ENCODE results near the gene EMP1.

EMP1 gene, protein sequence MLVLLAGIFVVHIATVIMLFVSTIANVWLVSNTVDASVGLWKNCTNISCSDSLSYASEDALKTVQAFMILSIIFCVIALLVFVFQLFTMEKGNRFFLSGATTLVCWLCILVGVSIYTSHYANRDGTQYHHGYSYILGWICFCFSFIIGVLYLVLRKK

DNA sequence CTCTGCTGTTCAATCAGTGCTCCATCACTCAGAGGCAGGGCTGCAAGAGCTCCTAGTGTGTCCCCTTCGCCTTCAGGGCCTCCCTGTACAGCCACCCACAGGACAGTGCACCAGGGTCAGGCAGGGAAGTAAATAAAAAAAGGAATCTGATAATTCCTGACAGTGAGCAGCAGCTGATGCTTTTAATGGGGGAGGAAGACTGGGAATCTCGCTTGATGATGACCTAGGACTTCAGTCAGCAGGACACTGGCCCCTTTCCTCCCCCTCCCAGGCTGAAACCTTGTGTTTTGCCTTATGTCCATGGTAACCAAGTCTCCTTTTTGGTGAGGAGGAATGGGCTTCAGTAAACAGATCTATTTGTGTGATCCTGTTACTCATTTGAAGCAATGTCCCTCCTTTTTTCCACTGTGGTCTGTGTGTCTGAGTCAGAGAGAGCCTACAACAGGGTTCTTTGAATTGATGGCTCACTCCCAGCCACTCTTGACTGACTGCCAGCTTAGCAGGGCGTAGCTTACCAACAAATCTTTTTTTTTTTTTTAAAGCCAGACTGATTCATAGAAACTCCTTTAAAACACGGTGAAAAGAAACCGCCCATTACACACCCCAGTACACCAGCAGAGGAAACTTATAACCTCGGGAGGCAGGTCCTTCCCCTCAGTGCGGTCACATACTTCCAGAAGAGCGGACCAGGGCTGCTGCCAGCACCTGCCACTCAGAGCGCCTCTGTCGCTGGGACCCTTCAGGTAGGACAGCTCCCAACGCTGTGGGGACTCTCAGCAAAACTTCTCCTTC lies at the start of gene EMP1:
EMP1 (plus strand) TSS at position 597 of the 792 bp plus-strand sequence. CDS start 14,785 bp downstream, outside the sequence.
- peak; percentile 79 for DNase-seq (ENCODE audit: low read depth)

DNA sequence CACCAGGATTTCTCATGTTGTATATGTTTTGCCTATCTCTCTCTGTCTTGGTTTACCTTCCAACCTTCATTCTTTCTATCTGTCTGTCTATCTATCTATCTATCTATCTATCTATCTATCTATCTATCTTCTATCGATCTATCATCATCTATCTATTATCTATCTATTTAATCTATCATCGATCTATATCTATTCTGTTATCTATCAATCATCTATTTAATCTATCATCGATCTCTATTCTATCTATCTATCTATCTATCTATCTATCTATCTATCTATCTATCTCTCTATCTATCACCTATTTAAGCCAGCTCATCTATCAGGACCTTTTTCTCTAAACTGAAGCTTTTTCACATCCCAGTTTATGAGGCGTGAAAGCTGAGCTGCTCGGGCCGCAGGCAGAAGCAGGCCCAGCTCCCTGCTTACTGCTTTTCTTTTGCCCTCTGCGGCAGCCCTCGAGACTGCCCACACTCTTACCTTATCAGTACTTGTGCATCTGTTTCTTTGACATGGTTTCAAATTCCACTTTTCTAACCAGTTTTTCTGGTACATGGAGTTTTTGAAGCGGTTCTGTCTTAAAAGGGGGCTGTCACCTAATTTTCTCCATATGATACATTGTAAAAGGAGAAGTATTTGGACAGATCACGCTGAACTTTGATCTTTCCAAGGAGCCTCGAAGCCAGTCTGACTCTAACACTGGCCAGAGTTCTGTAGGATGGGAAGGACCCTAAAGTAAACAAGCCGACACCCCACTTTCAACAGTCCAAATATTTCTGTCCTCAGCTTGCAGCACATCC lies 48.6 kb upstream of the EMP1 start:
- no peak for DNase-seq (ENCODE audit: low read depth)

DNA sequence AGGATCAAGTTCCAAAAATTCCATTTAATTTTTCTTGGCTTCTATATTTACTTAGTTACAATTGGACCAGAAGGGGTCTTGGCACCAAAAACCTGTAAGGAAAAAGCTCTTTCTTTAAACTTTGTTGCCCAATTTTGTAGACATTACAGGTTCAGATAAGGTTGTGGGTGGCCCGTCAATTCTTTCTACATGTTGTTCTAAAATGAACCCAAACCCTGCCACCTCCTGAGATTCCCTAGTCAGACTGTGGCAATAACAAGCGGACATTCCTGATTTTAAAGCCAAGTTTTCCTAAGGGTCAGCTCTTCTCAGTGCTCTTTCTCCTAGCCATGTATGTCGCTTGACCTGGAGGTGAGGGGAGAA lies 48.1 kb upstream of the EMP1 start:
- no peak for DNase-seq (ENCODE audit: low read depth)

DNA sequence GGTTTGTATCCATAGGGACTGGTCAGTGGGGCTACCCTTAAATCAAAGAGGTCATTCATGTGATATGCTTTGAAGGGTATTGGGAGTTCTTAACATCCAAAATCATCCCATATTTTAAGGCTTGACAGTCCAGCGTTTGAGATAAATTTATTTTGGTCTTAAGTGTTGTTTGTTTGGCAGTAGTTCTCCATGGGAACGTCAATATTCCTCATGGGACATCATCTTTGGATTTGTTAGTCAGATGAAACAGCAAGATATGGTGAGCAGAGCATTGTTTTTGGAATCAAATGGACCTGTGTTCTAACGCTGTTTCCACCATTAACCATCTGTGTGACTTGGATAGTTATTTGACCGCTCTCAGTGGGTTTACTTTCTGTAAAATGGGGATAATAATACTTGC lies 47.1 kb upstream of the EMP1 start:
- DNase-seq (ENCODE audit: low read depth), result no peak

DNA sequence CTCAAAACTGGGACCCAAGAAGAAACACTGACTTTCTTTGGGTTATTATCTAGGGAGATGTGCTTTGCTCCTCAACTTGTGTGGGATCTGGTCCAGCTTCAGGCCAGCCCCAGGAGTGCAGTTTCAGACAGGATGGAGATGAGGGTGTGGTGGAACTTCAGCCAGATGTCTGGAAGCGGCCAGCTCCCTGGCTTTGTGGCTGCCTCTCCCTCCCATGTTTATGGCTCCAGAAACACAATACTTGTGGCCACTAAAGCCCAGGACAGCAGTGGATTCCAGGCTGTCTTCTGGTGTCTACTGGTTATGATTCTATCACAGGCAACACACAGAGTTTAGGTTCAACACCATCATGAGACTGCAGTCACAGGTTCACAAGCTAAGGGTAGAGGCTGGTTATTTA lies 44.2 kb upstream of the EMP1 start:
- DNase-seq (ENCODE audit: low read depth), result no peak

DNA sequence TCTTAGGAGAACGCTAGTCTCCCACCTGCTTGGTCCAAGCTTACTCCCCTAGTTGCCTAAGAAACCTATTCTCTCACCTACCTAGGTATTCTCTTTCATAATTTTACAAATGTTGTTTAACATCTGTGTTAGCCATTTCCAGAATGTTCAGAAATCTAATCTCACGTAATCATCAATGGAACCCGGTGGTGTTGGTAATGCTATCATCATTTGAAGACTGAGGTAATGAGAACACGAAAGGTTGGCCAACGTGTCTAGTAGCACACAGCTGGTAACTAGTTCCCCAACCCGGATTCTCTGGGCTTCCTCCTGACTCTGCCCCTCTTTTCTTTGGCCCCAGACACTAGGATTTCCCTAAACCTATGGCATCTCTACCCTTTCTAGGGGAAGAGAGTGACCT lies 43.8 kb upstream of the EMP1 start:
- DNase-seq (ENCODE audit: low read depth), result no peak

DNA sequence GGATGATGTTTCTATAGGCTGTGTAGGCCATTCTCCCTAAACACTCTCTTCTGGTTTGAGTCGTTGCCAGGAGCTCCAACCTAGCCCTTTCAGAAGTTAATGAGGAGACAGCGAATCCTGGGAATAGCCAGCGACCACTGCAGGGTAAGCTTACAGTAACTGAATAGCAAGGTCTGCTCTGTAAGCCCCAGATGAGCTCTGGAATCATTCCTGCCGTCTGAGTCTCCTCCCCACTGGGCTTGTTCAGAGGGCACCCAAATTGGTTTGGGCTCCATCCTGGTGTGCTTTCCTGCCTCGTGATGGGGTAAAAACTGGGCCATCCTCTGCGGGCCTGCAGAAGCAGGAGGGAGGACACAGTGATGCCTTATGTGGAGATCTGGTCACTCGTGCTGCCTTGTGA lies 43.3 kb upstream of the EMP1 start:
- DNase-seq (ENCODE audit: low read depth), result no peak

DNA sequence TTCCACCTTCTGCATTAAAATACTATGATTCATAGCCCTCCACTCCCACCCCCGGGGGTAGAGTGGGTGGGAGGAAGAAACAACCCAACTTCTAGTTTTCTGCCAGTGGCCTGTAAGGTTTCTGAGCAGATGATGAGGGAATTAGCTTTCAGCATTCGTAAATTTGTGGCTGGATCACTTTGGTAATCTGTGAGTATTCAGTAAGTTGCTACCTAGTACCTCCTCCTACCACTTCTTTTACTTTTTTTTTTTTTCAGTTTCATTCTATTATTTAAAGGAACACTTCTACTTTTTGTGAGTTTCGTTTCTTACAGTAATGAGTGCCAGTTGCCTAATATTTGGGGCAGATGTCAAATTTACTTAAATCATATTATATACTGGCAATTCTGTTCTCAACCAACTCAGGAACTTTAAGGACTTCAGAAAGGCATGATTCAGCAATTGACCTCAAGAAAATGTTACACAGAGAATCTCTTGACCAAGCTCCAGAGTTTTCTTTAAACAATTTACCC lies 42.4 kb upstream of the EMP1 start:
- DNase-seq (ENCODE audit: low read depth), result no peak

DNA sequence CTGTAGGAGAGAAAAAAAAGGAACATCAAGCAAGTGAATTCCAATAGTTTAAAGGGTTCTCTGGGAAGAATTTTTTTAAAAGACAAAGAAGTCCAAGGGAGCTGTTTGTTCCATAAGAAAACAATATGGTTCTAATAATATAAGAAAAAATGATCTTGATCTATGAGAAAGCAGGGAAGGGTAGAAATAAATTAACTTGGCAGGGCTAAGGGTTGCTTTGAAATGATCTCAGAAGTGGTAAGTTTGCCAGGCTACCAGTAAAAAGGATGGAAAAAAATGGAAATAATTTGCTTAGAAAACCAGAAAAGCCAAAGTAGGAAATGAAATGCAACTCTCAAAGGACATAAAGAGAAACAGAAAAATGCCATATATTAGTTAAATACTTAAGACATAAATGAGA lies 41.7 kb upstream of the EMP1 start:
- DNase-seq (ENCODE audit: low read depth), result no peak

DNA sequence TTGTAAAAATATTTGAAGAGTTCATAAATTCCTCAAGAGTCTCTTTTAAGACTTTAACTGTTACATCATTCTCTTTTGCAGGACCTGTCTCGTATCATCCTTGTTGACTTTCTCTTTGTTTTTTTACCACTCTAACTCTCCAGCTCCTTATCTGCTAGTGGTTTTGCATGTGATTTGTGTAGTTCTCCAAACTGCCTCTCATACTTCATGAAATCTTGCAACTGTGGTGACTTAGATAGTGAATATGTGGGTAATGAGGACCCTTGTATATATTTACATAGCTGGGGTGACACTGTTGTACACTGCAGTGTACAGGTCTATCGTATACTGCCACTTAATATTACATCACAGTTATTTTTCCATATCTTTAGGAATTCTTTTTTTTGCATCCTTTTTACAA lies 40.2 kb upstream of the EMP1 start:
- DNase-seq (ENCODE audit: low read depth), result no peak

DNA sequence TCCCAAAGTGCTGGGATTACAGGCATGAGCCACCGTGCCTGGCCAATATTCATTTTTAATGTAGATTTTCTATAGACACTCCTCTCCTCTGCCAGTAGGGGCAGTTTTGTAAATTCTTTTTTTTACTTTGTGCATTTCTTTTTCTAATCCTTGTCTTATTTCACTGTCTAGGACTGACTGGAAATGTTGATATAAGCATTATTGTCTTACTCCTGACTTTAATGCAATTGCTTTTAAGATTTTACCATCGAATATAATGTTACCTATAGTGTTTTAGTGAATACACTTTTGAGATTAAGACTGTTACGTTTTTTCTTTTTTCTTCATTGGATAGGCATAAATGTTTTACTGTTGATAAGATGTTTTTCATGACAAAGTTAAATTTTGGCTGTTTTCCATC lies 35.4 kb upstream of the EMP1 start:
- DNase-seq (ENCODE audit: low read depth), result no peak

DNA sequence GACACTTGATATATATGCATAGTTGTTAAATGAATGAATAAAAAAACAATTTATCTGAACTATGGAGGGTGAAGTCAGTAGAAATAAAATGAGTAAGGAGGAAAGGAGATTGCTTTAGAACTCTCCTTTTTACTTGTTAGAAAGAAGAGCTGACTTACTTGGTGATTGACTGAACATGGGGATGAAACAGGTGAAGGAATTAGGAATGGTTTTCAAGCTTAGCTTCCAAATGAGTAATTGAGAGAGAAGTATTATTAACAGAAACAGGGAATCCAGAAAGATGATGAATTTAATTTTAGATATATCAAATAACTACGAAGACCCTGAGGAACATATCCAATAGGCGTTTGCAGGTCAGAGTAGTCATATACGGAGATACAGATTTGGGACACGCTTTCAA lies 33.6 kb upstream of the EMP1 start:
- no peak for DNase-seq (ENCODE audit: low read depth)

DNA sequence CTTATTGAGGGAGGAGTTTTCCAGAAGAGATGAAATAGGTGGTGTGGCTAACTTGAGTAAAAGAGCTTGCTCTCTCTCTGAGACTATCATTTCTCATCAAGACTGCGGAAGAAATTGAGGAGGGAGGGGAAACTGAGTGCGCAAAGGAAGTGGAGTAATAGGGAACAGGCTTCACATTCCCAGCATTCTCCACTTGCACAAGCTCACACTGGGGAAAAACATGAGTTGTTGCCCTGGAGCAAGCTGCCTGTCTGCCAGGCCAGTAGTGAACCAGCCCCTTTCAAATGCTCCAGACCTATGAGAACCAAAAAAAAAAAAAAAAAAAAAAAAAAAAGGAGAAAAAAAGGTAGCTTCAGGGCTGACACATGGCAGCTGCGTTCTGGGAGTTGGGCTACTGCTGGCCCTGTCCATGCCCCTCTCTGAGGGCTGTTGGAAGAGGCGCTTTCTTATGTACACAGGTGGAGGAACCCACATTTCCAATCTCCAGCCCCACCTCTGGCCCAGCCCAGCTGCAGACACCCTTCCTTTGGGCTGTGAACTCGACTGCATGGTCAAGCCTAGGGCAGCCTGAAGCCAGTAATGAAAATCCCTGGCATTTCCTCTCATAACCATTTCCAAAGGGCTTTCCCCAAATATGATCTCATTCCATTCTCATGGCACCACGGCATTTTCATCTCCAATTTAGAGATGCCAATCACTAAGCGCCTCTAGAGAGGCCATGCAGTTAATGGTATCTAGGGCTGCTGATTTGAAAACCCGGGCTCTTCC lies 32.5 kb upstream of the EMP1 start:
- no peak for DNase-seq (ENCODE audit: low read depth)

DNA sequence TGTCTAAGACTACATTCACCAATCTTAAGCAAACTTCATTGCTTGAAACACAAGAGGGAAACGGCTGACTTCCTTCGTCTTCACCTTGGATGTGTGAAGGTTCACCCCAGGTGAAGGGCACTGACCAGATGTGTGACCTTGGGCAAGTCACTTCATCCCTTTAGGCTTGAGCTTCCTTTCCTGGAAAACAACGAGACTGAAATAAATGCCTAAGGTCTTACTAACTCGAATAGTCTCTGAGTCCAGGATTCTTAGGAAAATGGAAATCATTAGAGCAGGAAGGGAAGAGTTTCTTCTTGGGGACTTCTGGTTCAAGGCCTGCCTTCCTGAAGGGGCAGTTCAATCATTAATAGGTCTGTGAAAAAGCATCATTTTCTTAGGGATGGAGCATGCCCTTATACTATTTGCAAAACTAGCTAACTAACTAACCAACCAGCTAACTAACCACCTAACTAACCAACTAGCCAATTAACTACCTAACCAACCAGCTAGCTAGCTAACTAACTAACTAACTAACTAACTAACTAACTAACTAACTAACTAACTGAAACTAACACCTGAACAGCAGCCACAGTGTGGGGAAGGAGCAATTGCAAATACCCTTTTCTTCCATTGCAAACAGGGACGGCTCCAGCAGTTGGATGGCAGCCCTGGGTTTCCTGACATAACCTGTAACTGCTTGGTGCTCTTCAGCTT lies 31.5 kb upstream of the EMP1 start:
- no peak for DNase-seq (ENCODE audit: low read depth)

DNA sequence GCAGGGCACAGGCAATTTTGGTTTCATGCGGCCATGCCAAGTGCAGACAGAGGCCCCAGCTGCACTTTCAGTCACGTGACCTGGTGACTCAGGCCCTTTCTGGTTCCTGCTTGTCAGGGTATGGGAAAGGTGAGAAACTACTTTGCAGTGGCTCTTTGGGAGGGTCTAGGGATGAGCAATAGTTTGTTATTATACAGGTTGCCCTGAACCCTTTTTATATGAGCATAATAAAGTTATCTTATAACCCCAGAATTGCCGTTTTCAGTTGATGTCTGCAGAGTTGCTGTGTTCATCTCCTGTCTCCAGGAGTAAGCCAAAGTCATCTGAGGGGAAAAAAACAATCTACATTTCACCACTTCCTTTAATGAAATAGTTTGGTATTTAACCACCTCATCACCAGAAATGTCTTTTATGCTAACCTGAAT lies 30.9 kb upstream of the EMP1 start:
- peak; percentile 71 for DNase-seq (ENCODE audit: low read depth)

DNA sequence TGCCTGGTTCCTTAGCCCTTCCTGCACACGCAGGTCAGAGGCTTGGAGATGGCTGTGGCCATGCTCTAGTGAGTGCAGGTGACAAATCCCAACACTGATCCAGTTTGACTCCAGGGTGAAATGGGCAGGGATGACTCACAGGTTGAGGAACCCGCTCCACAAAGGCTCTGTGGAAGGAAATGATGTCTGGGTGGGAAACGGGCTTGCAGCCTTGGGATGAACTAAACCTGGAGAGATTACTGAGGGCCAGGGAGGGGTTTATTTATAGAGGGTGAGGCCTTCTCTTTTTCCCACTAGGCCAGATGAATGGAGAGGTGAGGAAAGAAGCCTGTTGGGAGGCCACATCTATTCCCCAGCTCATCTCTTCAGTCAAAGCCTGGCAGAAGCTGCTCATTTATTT lies 29.3 kb upstream of the EMP1 start:
- no peak for DNase-seq (ENCODE audit: low read depth)

DNA sequence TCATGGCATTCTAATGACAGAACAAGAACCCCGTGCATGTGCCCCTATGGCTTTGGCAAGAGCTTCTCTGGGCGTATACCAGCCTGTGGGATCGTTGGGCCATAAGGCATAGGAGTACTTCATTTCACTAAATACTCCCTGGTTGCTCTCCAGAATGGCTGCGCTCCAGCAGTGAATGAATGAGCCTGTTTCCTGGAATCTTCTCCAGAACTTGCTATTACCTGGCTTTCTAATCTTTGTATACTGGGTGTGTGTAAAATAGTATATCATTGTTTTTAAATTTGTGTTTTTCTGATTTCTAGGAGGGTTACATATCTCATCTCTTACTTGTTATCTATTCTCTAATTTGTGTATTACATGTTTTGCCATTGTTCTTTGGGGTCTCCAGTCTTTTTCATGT lies 28.6 kb upstream of the EMP1 start:
- DNase-seq (ENCODE audit: low read depth), result no peak

DNA sequence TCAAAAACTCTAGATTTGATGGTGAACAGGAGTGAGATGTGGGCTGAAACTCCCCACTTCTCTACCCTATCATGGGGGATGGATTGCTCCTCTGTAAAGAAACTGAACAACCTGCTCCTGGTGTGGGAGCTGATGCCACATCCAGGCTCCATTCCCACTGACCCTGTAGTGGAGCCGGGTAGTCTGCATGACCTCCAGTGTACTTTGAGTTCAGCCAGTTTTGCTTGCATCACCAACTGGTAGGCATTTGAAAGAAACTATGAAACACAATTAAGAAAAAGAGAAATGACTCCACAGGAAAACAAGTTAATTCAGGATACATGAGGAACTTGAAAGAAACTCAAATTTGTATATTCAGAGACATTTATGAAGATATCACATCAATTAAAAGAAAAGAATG lies 27.3 kb upstream of the EMP1 start:
- no peak for DNase-seq (ENCODE audit: low read depth)

DNA sequence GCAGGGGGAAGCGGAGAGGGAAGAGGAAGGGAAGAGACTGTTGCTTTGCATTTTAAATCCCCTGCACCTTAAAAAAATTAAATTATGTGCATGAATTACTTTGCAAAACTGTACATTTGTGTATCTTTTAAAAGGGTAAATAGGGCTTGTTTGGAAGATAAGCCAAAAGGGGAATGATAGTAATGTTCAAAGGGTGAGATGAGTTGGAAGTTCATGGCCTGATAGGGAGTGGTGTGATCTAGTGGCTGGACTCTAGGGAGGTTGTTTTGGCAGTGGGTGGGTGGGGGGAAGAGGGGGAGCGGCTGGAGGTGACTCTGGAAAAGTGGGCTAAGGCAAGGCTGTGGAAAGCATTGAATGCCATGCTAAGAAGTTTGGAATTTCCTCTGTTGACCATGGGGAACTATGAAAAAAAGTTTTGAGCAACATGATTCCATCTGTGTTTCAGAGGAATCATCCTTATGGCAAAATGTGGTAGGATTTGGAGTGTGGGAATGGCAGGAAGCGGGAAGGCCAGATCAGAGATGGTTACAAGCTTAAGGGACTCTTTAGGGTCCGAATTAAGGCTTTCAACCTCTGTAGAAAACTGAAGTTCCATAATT lies 25.5 kb upstream of the EMP1 start:
- no peak for DNase-seq (ENCODE audit: low read depth)

DNA sequence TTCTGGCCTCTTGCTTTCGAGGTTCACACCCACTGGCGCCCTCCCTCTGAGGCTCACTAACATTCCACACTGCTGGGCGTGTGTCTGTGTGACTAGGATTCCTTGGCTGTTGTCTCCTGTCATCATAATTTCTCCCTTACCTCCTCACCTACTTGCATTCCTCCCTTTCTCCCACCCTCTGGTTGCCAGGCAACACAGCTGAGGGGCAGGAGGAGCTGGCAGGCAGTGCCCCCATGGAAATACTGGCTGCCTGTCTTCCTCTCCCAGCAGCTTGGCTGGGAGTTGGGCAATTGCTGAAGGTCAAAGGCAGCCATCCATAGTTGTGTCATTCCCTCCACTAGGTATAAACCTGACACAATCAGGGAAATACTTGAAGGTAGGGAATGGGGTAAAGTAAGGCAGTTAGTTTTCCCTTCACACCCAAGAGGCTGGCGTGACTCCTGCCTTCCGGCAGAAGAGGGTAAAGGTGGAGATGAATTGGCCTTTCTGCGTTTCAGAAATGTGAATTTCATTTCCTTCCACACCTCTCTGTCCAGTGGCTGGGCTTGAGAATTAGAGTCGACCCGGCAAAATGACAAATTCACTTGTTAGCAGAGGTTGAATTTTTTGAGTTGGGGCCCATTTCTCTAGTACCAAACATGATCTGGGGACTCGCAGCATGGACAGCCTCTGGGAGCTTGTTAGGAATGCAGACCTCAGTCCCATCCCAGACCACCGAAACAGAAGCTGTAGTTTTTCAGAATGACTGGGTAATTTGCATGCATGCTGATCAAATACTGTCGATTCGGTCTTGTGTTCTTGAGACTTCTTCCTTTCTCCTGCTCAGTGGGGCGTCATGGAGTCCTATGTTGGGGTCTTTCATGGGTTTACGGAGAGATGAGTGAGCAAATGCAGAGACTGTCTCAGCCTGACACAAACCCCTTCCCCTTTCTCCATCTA lies 24.3 kb upstream of the EMP1 start:
- no peak for DNase-seq (ENCODE audit: low read depth)
